ENCODE measurements around the gene LRP11. TPM values are rescaled to one million over a fixed set of nuclear protein-coding genes. Genes with fewer than 3 reads are reported as not detected.

Gene LRP11
- total RNA-seq, 1 donor from 2014 or later, result 17.4 TPM

Other genes starting within 250 kb of the LRP11 start
- gene KATNA1, start 215.6 kb downstream of the LRP11 start, total RNA-seq, result 12.0 TPM
- gene LATS1, start 146.3 kb downstream of the LRP11 start, total RNA-seq, result 9.1 TPM
- 29.3 TPM for gene NUP43, start 117.8 kb downstream of the LRP11 start, total RNA-seq
- 182 TPM for gene PCMT1, start 114.6 kb downstream of the LRP11 start, total RNA-seq
- gene RAET1E, start 33.8 kb upstream of the LRP11 start, total RNA-seq, result 0.48 TPM
- gene RAET1G, start 58.8 kb upstream of the LRP11 start, total RNA-seq, result not detected
- 0.65 TPM for gene ULBP2, start 77.7 kb upstream of the LRP11 start, total RNA-seq
- gene ULBP1, start 99.6 kb upstream of the LRP11 start, total RNA-seq, result 0.13 TPM
- gene RAET1L, start 161.2 kb upstream of the LRP11 start, total RNA-seq, result not detected
- 0.83 TPM for gene ULBP3, start 204.8 kb upstream of the LRP11 start, total RNA-seq